Liver (tissue), 5 donors: ENCODE results near the gene RMND1. TPM values are rescaled to one million over a fixed set of nuclear protein-coding genes. Genes with fewer than 3 reads are reported as not detected.

Experiments used
- polyA plus RNA-seq, 2 donors: library from polyadenylated mRNA; stranded (reverse) in 1 of 2; unstranded in 1 of 2; fragments of 200-250 nt in 1 of 2; fragments of >200 nt in 1 of 2; fragmentation: Nextera tagmentation in 1 of 2; extraction: Ambion mirVana in 1 of 2; gene quantifications; one replicate each; pipeline versions ENCODE4 v1.2.1 to v1.2.3, GENCODE V29; 2013 to 2015
- small RNA-seq: library from RNA; depleted of rRNA; stranded (forward); fragments of <200 nt; gene quantifications from one replicate; pipeline ENCODE3, GENCODE V24; 2014
- total RNA-seq, 2 donors: library from RNA; depleted of rRNA; stranded (reverse); fragments of >200 nt; gene quantifications; one replicate each; pipeline ENCODE4 v1.2.3, GENCODE V29; 2014
- donor health status: healthy.
- donor health status: healthy.
- donor health status: healthy.

RMND1 gene
- total and polyA plus RNA-seq, 4 donors, result 13.2 to 22.6 (median 18.1) TPM

Small RNA genes within 50 kb of the gene (small RNA-seq; reads per million reads assigned to genes)
- not detected for gene RF00019

Other genes with a start within 250 kb of the RMND1 start
- 10 to 100 TPM in 1 of 2 donors, 1 to 10 TPM in 1; 8.0 to 14.8 TPM for gene AKAP12, start 212.2 kb downstream of the RMND1 start, total RNA-seq
- 1 to 10 TPM; 6.7 to 9.2 TPM for gene AKAP12, start 212.2 kb downstream of the RMND1 start, polyA plus RNA-seq
- gene ZBTB2, start 60.6 kb downstream of the RMND1 start, total RNA-seq, result 1 to 10 TPM; 2.5 to 4.2 TPM
- 1 to 10 TPM; 2.9 to 3.2 TPM for gene ZBTB2, start 60.6 kb downstream of the RMND1 start, polyA plus RNA-seq
- gene CCDC170, start 41.9 kb upstream of the RMND1 start, total RNA-seq, result under 1 TPM; 0.37 to 0.59 TPM
- under 1 TPM; 0.38 to 0.53 TPM for gene CCDC170, start 41.9 kb upstream of the RMND1 start, polyA plus RNA-seq